ENCODE data around the gene CCL20. TPM values are rescaled to one million over a fixed set of nuclear protein-coding genes. Genes with fewer than 3 reads are reported as not detected.

Gene CCL20
- total and polyA plus RNA-seq, 2 donors from 2014 or later: 2.5 to 2.7 TPM

DNA sequence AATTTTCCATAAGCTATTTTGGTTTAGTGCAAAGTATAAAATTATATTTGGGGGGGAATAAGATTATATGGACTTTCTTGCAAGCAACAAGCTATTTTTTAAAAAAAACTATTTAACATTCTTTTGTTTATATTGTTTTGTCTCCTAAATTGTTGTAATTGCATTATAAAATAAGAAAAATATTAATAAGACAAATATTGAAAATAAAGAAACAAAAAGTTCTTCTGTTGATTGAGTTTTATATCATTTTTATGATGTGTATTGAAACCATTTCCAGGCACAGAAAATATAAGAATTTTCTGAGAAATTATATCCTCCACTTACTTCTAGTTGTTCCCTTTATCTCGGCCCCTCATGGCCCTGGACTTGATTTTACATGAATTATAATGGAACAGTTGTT is 3.7 kb downstream of the CCL20 start:
- no peaks in the 10 kb centered on the region for H3K27me3 ChIP-seq (ENCODE audit: control insufficient read depth, insufficient read depth, low read length)
- intact Hi-C loops (cut with DNase I): no loop called here
- no peak overlapping the region for H3K9ac ChIP-seq (ENCODE audit: low read length in 3 of 3)
- FAIRE-seq (no peak), DNase-seq (no peak)
- peaks cover 0 to 13% (median 8%) of the 10 kb centered on the region in 3 donors for H3K4me1 ChIP-seq (ENCODE audit: control insufficient read depth in 2 of 3, insufficient read depth in 2 of 3, low read depth in 1 of 3, low read length in 3 of 3)
- TF ChIP-seq, protein P1, sequence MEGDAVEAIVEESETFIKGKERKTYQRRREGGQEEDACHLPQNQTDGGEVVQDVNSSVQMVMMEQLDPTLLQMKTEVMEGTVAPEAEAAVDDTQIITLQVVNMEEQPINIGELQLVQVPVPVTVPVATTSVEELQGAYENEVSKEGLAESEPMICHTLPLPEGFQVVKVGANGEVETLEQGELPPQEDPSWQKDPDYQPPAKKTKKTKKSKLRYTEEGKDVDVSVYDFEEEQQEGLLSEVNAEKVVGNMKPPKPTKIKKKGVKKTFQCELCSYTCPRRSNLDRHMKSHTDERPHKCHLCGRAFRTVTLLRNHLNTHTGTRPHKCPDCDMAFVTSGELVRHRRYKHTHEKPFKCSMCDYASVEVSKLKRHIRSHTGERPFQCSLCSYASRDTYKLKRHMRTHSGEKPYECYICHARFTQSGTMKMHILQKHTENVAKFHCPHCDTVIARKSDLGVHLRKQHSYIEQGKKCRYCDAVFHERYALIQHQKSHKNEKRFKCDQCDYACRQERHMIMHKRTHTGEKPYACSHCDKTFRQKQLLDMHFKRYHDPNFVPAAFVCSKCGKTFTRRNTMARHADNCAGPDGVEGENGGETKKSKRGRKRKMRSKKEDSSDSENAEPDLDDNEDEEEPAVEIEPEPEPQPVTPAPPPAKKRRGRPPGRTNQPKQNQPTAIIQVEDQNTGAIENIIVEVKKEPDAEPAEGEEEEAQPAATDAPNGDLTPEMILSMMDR (IDR thresholded peaks at IDR 0.05; ENCODE audit: borderline replicate concordance, extremely low read depth, insufficient read depth): no peak
- no peak overlapping the region for H3K27ac ChIP-seq (ENCODE audit: low read depth in 2 of 2, low read length in 2 of 2)
- no peaks in the 10 kb centered on the region for H3K36me3 ChIP-seq (ENCODE audit: control insufficient read depth in 2 of 3, insufficient read depth in 3 of 3, low read length in 3 of 3)
- H3K9me3 ChIP-seq (ENCODE audit: control insufficient read depth in 2 of 3, insufficient read depth in 1 of 3, low read length in 3 of 3): no peaks in the 10 kb centered on the region
- no peak overlapping the region for H3K4me3 ChIP-seq (ENCODE audit: low read length in 3 of 3)

DNA sequence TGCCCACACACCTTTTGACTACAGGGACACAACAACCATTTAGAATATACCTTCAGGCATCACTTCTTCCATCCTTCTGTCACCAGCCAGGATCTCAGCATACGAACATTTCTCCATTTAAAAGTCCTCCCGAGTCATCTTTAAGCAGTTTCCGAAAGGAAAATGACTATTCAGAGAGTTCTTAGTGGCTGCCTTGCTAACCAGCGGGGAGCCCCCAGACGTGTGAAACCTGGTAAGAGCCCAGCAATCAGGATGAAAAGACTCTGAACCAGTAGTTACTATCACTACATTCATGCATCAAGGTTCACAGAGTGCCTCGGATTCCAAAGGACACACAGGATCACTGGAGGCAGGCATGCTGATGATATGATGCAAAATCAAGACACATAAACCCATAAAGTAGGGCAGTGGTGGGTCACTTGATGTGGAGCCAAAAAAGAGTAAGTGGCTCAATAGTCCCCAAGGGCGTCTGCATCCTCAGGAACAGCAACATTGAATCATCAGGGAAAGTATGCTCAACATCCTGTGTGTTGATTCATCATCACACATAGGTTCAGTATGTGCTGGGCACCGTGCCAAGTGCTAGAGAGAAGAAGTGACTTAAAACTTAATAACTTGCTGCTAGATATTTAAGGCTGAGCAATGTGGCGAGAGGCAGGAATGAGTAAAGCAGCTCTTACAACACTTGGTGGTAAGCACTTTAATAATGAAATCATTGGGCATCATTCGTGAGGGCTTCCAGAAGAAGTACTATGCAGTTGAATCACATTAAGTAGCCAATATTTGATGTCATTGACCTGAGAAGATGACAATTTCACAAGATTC is 4.4 kb downstream of the CCL20 start:
- Histone ChIP-seq H3K4me3 (ENCODE audit: low read length in 3 of 3) (peak overlapping the region in 1 of 3 donors; percentile 19), H3K36me3 (ENCODE audit: control insufficient read depth in 2 of 3, insufficient read depth in 3 of 3, low read length in 3 of 3) (no peaks in the 10 kb centered on the region), H3K9ac (ENCODE audit: low read length in 3 of 3) (no peak overlapping the region), H3K9me3 (ENCODE audit: control insufficient read depth in 2 of 3, insufficient read depth in 1 of 3, low read length in 3 of 3) (no peaks in the 10 kb centered on the region), H3K27ac (ENCODE audit: low read depth in 2 of 2, low read length in 2 of 2) (peak overlapping the region; percentile 43 to 75), H3K27me3 (ENCODE audit: control insufficient read depth, insufficient read depth, low read length) (no peaks in the 10 kb centered on the region), H3K4me1 (ENCODE audit: control insufficient read depth in 2 of 3, insufficient read depth in 2 of 3, low read depth in 1 of 3, low read length in 3 of 3) (peaks cover 0 to 13% (median 8%) of the 10 kb centered on the region in 3 donors)
- no peak for FAIRE-seq
- intact Hi-C loops (cut with DNase I): no loop called here
- TF ChIP-seq, protein P1 (IDR thresholded peaks at IDR 0.05; ENCODE audit: borderline replicate concordance, extremely low read depth, insufficient read depth): no peak
- DNase-seq: peak in 4 of 5 donors; percentile 28 to 95 (median 43)

DNA sequence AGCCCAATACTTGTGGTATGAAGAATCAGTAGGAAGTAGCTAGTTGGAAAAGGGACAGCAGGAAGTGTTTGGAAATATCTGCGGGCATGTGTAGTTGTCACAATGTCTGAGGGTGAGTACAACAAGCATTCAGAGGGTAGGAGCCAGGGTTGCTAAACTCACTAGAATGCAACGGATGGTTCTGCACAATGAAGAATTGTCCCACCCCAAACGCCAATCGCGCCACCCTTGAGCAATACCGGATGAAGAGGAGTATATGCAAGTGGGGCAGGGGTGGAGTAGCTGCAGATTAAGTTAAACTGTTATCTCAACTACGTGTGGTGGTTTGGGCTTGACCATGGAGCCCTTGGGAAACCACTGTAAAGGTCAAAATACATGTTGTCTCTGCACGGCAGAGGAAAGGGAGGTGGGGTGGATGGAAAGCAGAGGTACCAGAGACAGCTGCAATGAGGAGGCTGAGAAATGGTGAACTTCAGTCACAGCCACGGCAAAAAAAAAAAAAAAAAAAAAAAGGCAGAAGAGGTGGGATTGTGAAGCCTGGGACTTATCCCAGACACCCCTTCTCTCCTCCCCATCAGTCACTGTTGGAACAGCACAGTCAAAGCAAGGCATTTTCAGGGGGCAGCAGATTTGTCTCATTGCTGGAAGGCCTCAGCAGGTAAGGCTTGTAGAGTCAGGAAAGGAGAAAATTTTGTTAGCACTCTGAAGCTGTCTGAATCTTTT is 5.2 kb downstream of the CCL20 start:
- intact Hi-C loops (cut with DNase I): no loop called here
- H3K9me3 ChIP-seq (ENCODE audit: control insufficient read depth in 2 of 3, insufficient read depth in 1 of 3, low read length in 3 of 3): no peaks in the 10 kb centered on the region

More for the DNA sequence above, 5.2 kb downstream of the CCL20 start:
- no peak for DNase-seq
- Histone ChIP-seq H3K4me3 (ENCODE audit: low read length in 3 of 3) (peak overlapping the region in 1 of 3 donors; percentile 19), H3K4me1 (ENCODE audit: control insufficient read depth in 2 of 3, insufficient read depth in 2 of 3, low read depth in 1 of 3, low read length in 3 of 3) (peaks cover 0 to 13% (median 8%) of the 10 kb centered on the region in 3 donors), H3K9ac (ENCODE audit: low read length in 3 of 3) (peak overlapping the region in 1 of 3 donors; percentile 36), H3K27ac (ENCODE audit: low read depth in 2 of 2, low read length in 2 of 2) (peak overlapping the region; percentile 43 to 75), H3K36me3 (ENCODE audit: control insufficient read depth in 2 of 3, insufficient read depth in 3 of 3, low read length in 3 of 3) (no peaks in the 10 kb centered on the region), H3K27me3 (ENCODE audit: control insufficient read depth, insufficient read depth, low read length) (no peaks in the 10 kb centered on the region)
- TF ChIP-seq, protein P1 (IDR thresholded peaks at IDR 0.05; ENCODE audit: borderline replicate concordance, extremely low read depth, insufficient read depth): no peak
- FAIRE-seq: no peak
